Lower lobe of right lung (tissue), 2 donors: ENCODE results near the gene TMC1. TPM values are rescaled to one million over a fixed set of nuclear protein-coding genes. Genes with fewer than 3 reads are reported as not detected.

ENCODE experiments used
- ATAC-seq, 2 donors: fragments of 200-7000 bp; cut with Tn5 transposase; one replicate each; pipeline ENCODE4 v1.9.1; 2020 to 2022; ENCODE audit warnings: mild to moderate bottlenecking in 2 of 2, moderate library complexity in 2 of 2
- DNase-seq: peaks from one replicate; pipeline ENCODE4 v3.0.0-alpha.2; 2020
- H3K27ac ChIP-seq: fragments of 200-600 bp; one replicate; pipeline ENCODE4 v1.8.0; 2022
- H3K27me3 ChIP-seq: fragments of 200-600 bp; one replicate; pipeline ENCODE4 v1.8.0; 2022; ENCODE audit warnings: low read depth
- H3K36me3 ChIP-seq: fragments of 200-600 bp; one replicate; pipeline ENCODE4 v1.8.0; 2022; ENCODE audit warnings: mild to moderate bottlenecking
- H3K4me1 ChIP-seq: fragments of 200-600 bp; one replicate; pipeline ENCODE4 v1.8.0; 2022
- H3K4me3 ChIP-seq: fragments of 200-600 bp; one replicate; pipeline ENCODE4 v1.8.0; 2022; ENCODE audit warnings: mild to moderate bottlenecking
- H3K9me3 ChIP-seq: fragments of 200-600 bp; one replicate; pipeline ENCODE4 v1.8.0; 2022
- intact Hi-C: fragments of 100-400 bp; cut with DNase I; formaldehyde crosslinking; loops from one replicate; pipeline ENCODE4 v1.11.0; 2022
- total RNA-seq: library from RNA; stranded (reverse); fragmentation: NEBNext Ultra II Directional; extraction: Animal tissue kit (Norgen Biotek cat#: 25700); gene quantifications from one replicate; pipeline ENCODE4 v1.2.1, GENCODE V29; 2021
- TF ChIP-seq, protein P1 (sequence below): fragments of 200-600 bp; IDR thresholded peaks from one replicate; pipeline ENCODE4 v1.8.0; 2022; ENCODE audit warnings: antibody characterized with exemption, mild to moderate bottlenecking
- donor health status: DM: no; HTN: yes; CAD: no; lungs with severe emphysema.

Gene TMC1
- total RNA-seq, 1 donor from 2014 or later, result not detected

DNA sequence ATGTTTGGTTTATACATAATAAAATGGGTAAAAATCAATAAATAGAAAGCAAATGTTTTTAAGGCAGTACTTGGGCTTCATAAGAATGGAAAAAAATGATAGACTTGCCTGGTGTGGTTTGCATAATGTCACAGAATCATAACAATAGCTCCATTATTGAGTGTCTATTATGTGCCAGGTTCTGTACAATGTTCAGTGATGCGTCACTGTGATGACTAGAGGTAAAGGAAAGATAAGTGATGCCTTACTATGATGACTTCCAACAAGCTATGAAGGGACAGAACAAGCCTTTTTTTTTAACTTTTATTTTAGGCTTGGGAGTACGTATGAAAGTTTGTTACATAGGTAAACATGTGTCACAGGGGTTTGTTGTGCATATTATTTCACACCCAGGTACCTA, 128.8 kb downstream of the TMC1 start:
- TF ChIP-seq, protein P1, sequence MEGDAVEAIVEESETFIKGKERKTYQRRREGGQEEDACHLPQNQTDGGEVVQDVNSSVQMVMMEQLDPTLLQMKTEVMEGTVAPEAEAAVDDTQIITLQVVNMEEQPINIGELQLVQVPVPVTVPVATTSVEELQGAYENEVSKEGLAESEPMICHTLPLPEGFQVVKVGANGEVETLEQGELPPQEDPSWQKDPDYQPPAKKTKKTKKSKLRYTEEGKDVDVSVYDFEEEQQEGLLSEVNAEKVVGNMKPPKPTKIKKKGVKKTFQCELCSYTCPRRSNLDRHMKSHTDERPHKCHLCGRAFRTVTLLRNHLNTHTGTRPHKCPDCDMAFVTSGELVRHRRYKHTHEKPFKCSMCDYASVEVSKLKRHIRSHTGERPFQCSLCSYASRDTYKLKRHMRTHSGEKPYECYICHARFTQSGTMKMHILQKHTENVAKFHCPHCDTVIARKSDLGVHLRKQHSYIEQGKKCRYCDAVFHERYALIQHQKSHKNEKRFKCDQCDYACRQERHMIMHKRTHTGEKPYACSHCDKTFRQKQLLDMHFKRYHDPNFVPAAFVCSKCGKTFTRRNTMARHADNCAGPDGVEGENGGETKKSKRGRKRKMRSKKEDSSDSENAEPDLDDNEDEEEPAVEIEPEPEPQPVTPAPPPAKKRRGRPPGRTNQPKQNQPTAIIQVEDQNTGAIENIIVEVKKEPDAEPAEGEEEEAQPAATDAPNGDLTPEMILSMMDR, result no peak
- DNase-seq, result no peak
- Histone ChIP-seq H3K4me1 (no peaks in the 10 kb centered on the region), H3K36me3 (no peaks in the 10 kb centered on the region), H3K27me3 (no peaks in the 10 kb centered on the region), H3K9me3 (no peaks in the 10 kb centered on the region), H3K27ac (no peak overlapping the region), H3K4me3 (no peak overlapping the region)
- intact Hi-C loops, result no loop called here
- no peak for ATAC-seq

GRCh38 chr9:72656021-72656420, 134.6 kb downstream of the TMC1 start:
- H3K36me3 ChIP-seq, result no peaks in the 10 kb centered on the region
- DNase-seq (no peak), ATAC-seq (no peak)
- no peaks in the 10 kb centered on the region for H3K9me3 ChIP-seq
- TF ChIP-seq, protein P1, result no peak
- no peak overlapping the region for H3K27ac ChIP-seq
- intact Hi-C loops, result no loop called here
- no peaks in the 10 kb centered on the region for H3K27me3 ChIP-seq
- no peaks in the 10 kb centered on the region for H3K4me1 ChIP-seq
- no peak overlapping the region for H3K4me3 ChIP-seq

DNA sequence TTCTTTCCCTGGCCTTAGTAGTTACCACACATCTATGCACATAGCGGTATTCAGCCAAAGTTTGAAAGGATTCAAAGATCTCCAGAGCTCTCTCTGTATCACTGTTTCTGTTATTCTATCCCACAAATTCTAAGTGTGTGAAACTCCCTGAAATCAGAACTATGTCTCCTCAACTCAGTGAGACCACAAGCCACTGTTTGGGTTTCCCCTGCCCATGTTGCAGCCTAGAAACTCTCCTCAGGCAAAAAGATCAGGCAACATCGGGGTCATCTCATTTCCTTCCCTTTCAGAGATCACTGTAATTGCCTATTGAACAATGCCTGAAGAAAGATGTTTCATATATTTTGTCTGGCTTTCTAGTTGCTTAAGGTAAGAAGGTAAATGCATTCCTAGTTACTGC, 135.6 kb downstream of the TMC1 start:
- Histone ChIP-seq H3K9me3 (no peaks in the 10 kb centered on the region), H3K27ac (no peak overlapping the region), H3K36me3 (no peaks in the 10 kb centered on the region), H3K4me3 (no peak overlapping the region), H3K4me1 (no peaks in the 10 kb centered on the region), H3K27me3 (no peaks in the 10 kb centered on the region)
- intact Hi-C loops, result no loop called here
- DNase-seq (no peak), ATAC-seq (no peak)
- TF ChIP-seq, protein P1, result no peak

DNA sequence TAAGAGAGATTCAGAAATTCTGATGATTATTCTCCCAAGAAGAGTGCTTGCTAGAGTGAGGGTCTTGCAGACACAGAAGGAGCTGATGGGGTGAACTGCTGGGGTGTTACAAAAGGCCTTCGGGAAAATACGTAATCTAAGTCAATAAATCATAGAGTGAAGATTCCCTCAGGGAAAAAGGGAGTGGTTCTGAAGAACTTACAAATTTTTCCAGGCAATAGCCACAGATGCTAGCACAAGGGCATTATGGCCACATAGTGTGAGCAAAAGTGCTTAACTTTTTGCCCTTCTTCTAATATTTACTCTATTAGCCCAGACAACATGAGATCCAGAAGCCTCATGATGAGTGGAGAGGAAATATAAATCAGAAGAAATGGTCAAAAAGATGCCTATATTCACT, 137.3 kb downstream of the TMC1 start:
- intact Hi-C loops, result no loop called here
- Histone ChIP-seq H3K36me3 (no peaks in the 10 kb centered on the region), H3K4me3 (no peak overlapping the region), H3K9me3 (no peaks in the 10 kb centered on the region), H3K4me1 (no peaks in the 10 kb centered on the region), H3K27me3 (no peaks in the 10 kb centered on the region), H3K27ac (no peak overlapping the region)
- TF ChIP-seq, protein P1, result no peak
- ATAC-seq (no peak), DNase-seq (no peak)

DNA sequence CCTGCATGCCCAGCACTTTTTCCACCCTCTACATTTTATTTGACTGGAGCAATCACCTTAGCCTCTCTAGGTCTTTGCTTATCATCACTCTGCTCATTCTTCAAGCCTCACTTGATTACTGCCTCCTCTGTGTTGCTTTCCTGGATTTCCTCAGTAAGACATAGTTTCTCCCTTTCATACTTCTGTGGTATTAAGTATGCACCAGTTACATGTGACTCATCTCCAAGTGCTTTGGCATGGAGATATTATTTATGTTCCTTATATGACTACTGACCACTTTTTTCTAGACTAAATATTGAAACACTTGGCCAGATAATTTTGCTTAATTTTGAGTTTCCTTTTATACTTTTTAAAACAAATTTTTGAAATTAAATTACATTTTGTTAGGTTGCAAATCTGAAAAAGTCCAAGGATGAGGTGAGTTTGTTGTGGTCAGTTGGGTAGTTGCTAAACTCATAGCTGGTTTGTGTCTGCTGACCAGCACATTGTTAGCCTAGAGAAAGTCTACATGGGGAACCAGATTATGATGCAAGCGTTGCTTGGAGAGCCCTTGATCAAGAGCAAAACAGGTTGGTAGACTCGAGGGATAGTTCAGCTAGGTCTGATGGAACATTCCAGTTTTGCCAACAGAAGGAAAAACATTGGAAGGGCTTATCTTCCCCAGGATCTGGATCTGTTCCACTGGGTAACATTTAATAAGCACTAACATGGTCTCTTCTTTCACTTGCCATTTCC, 140.2 kb downstream of the TMC1 start:
- no peaks in the 10 kb centered on the region for H3K4me1 ChIP-seq
- TF ChIP-seq, protein P1, result no peak
- ATAC-seq, result peak in 1 of 2 donors; percentile 38
- no peak overlapping the region for H3K4me3 ChIP-seq
- H3K27me3 ChIP-seq, result no peaks in the 10 kb centered on the region
- DNase-seq, result no peak
- intact Hi-C loops, result no loop called here
- no peaks in the 10 kb centered on the region for H3K36me3 ChIP-seq
- no peaks in the 10 kb centered on the region for H3K9me3 ChIP-seq
- H3K27ac ChIP-seq, result no peak overlapping the region
